ENCODE data around the gene PLEKHM2.

The PLEKHM2 gene

DNA sequence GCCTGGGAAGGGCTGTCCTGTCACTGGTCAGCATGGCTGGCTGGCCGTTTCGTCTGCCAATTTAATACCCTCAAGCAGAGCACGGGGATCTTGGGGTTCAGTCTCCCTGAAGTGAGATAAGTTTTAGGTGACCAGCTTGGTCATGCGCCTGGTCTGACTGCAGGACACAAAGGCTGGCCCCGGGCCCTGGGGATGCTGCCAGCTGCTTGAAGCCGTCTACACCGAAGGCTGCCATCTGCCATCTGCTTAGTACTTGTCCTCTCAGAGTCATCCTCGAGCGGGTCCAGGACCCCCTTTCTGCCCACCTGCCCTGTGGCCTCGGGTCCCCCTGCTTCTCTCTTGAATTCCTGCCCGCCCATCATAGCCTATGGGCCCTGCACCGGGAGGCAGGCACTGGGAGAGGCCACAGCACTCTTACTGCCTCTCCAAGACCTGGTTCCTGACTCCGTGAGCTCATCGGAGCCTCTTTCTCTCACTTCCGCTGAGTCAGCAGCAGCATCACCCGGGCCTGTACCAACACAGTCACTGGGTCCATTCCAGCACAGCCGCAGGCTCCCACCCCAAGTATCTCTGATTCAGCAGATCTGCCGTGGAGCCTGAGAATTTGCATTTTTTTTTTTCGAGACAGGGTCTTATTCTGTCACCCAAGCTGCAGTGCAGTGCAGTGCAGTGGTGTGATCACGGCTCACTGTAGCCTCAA lies 81.5 kb downstream of the PLEKHM2 start:
- Histone ChIP-seq H3K9me3 (no peaks in the 10 kb centered on the region), H3K36me3 (peaks cover 57 to 72% (median 59%) of the 10 kb centered on the region in 3 donors), H3K4me3 (peak overlapping the region in 1 of 2 donors; percentile 4), H3K27me3 (no peaks in the 10 kb centered on the region), H3K27ac (peak overlapping the region; percentile 95 to 97), H3K4me1 (peaks cover 0 to 86% (median 48%) of the 10 kb centered on the region in 4 donors)
- TF ChIP-seq, protein P1, sequence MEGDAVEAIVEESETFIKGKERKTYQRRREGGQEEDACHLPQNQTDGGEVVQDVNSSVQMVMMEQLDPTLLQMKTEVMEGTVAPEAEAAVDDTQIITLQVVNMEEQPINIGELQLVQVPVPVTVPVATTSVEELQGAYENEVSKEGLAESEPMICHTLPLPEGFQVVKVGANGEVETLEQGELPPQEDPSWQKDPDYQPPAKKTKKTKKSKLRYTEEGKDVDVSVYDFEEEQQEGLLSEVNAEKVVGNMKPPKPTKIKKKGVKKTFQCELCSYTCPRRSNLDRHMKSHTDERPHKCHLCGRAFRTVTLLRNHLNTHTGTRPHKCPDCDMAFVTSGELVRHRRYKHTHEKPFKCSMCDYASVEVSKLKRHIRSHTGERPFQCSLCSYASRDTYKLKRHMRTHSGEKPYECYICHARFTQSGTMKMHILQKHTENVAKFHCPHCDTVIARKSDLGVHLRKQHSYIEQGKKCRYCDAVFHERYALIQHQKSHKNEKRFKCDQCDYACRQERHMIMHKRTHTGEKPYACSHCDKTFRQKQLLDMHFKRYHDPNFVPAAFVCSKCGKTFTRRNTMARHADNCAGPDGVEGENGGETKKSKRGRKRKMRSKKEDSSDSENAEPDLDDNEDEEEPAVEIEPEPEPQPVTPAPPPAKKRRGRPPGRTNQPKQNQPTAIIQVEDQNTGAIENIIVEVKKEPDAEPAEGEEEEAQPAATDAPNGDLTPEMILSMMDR (IDR thresholded peaks at IDR 0.05), result no peak
- DNase-seq, result no peak
- intact Hi-C loops (cut with DNase I; ENCODE audit: low total_unique reads), result no loop called here

- Histone ChIP-seq H3K4me3 (no peak overlapping the region), H3K9me3 (no peaks in the 10 kb centered on the region), H3K27me3 (no peaks in the 10 kb centered on the region), H3K36me3 (peaks cover 80 to 95% (median 82%) of the 10 kb centered on the region in 3 donors), H3K4me1 (peaks cover 0 to 64% (median 34%) of the 10 kb centered on the region in 4 donors), H3K27ac (peak overlapping the region in 1 of 2 donors; percentile 97)
- TF ChIP-seq, protein P1 (IDR thresholded peaks at IDR 0.05), result no peak
- intact Hi-C loops (cut with DNase I; ENCODE audit: low total_unique reads), result no loop called here
- DNase-seq, result no peak
Observed at GRCh38 chr1:15767941-15768340, 83.8 kb downstream of the PLEKHM2 start.

GRCh38 chr1:15768388-15768787 lies 84.3 kb downstream of the PLEKHM2 start:
- Histone ChIP-seq H3K27ac (peak overlapping the region in 1 of 2 donors; percentile 97), H3K36me3 (peaks cover 83 to 99% (median 86%) of the 10 kb centered on the region in 3 donors), H3K4me1 (peaks cover 0 to 60% (median 29%) of the 10 kb centered on the region in 4 donors), H3K27me3 (no peaks in the 10 kb centered on the region), H3K9me3 (no peaks in the 10 kb centered on the region), H3K4me3 (no peak overlapping the region)
- TF ChIP-seq, protein P1 (IDR thresholded peaks at IDR 0.05), result no peak
- no peak for DNase-seq
- intact Hi-C loops (cut with DNase I; ENCODE audit: low total_unique reads), result no loop called here

- DNase-seq, result no peak
- Histone ChIP-seq H3K27me3 (no peaks in the 10 kb centered on the region), H3K4me3 (no peak overlapping the region), H3K9me3 (no peaks in the 10 kb centered on the region), H3K27ac (peak overlapping the region; percentile 5 to 97), H3K4me1 (peaks cover 0 to 39% (median 9%) of the 10 kb centered on the region in 4 donors), H3K36me3 (peaks cover 93 to 99% (median 97%) of the 10 kb centered on the region in 3 donors)
- TF ChIP-seq, protein P1 (IDR thresholded peaks at IDR 0.05), result no peak
- intact Hi-C loops (cut with DNase I; ENCODE audit: low total_unique reads), result no loop called here
Observed at GRCh38 chr1:15770313-15770962, 86.3 kb downstream of the PLEKHM2 start.

- intact Hi-C loops (cut with DNase I; ENCODE audit: low total_unique reads), result no loop called here
- peak overlapping the region; percentile 5 to 97 for H3K27ac ChIP-seq
Observed at GRCh38 chr1:15771836-15772515, 87.9 kb downstream of the PLEKHM2 start.

More at GRCh38 chr1:15771836-15772515, 87.9 kb downstream of the PLEKHM2 start:
- DNase-seq, result no peak
- Histone ChIP-seq H3K4me1 (peaks cover 0 to 25% (median 0%) of the 10 kb centered on the region in 4 donors), H3K27me3 (no peaks in the 10 kb centered on the region), H3K36me3 (peaks cover 93 to 99% (median 98%) of the 10 kb centered on the region in 3 donors), H3K9me3 (no peaks in the 10 kb centered on the region), H3K4me3 (no peak overlapping the region)
- TF ChIP-seq, protein P1 (IDR thresholded peaks at IDR 0.05), result no peak
